Measurements from ENCODE around the gene CMYA5.
"Not testable (repeated sequence)": the region's sequence is repeated elsewhere in the genome, so short reads cannot be mapped to it uniquely, and the experiment has no call there.

The CMYA5 gene

GRCh38 chr5:79753092-79753491 is 63.5 kb downstream of the CMYA5 start:
- no peak for DNase-seq

- DNase-seq = no peak
These were observed 64.4 kb downstream of the CMYA5 start for GRCh38 chr5:79753877-79754645.

- no peak for DNase-seq
These were observed 65.4 kb downstream of the CMYA5 start for GRCh38 chr5:79754865-79755555.

GRCh38 chr5:79756076-79756475 is 66.4 kb downstream of the CMYA5 start:
- no peak for DNase-seq

GRCh38 chr5:79759436-79759835 is 69.8 kb downstream of the CMYA5 start:
- no peak for DNase-seq

- no peak for DNase-seq
These were observed 70.2 kb downstream of the CMYA5 start for GRCh38 chr5:79759848-79760247.

GRCh38 chr5:79762929-79763328 is 73.3 kb downstream of the CMYA5 start:
- no peak for DNase-seq

- DNase-seq = not testable (repeated sequence)
These were observed 74.5 kb downstream of the CMYA5 start for GRCh38 chr5:79764147-79764546.

- DNase-seq = no peak
These were observed 81.8 kb downstream of the CMYA5 start for GRCh38 chr5:79771387-79771786.

GRCh38 chr5:79772651-79773050 is 83.0 kb downstream of the CMYA5 start:
- DNase-seq = no peak

- DNase-seq = no peak
These were observed 84.0 kb downstream of the CMYA5 start for GRCh38 chr5:79773612-79774011.

GRCh38 chr5:79774171-79774854 is 84.7 kb downstream of the CMYA5 start:
- DNase-seq = no peak

GRCh38 chr5:79774855-79775237 is 85.2 kb downstream of the CMYA5 start:
- no peak for DNase-seq

- DNase-seq = not testable (repeated sequence)
These were observed 95.1 kb downstream of the CMYA5 start for GRCh38 chr5:79784741-79785140.

GRCh38 chr5:79785983-79786382 is 96.3 kb downstream of the CMYA5 start:
- no peak for DNase-seq

GRCh38 chr5:79787448-79787847 is 97.8 kb downstream of the CMYA5 start:
- no peak for DNase-seq

GRCh38 chr5:79791843-79792242 is 102.2 kb downstream of the CMYA5 start:
- DNase-seq = no peak

- DNase-seq = no peak
These were observed 102.8 kb downstream of the CMYA5 start for GRCh38 chr5:79792463-79792862.

- DNase-seq = no peak
These were observed 103.7 kb downstream of the CMYA5 start for GRCh38 chr5:79793304-79793703.

GRCh38 chr5:79793722-79794121 is 104.1 kb downstream of the CMYA5 start:
- DNase-seq = no peak

- no peak for DNase-seq
These were observed 104.7 kb downstream of the CMYA5 start for GRCh38 chr5:79794347-79794746.

- no peak for DNase-seq
These were observed 106.2 kb downstream of the CMYA5 start for GRCh38 chr5:79795764-79796398.

GRCh38 chr5:79798893-79799590 is 109.4 kb downstream of the CMYA5 start:
- DNase-seq = no peak
